Measurements from ENCODE around the gene CXCL17.

The CXCL17 gene

GRCh38 chr19:42421591-42422031, 21.1 kb downstream of the CXCL17 start:
- DNase-seq (ENCODE audit: low read depth in 2 of 2): peak in 1 of 2 donors; percentile 39
- no peak overlapping the region for H3K4me3 ChIP-seq (replicated peaks in 1 of 2; ENCODE audit: low read depth in 2 of 2, low read length in 2 of 2)
- TF ChIP-seq CTCF (IDR thresholded peaks at IDR 0.05; ENCODE audit: low read depth, low read length): no peak

- H3K4me3 ChIP-seq (replicated peaks in 1 of 2; ENCODE audit: low read depth in 2 of 2, low read length in 2 of 2): no peak overlapping the region
- TF ChIP-seq CTCF (IDR thresholded peaks at IDR 0.05; ENCODE audit: low read depth, low read length): no peak
Measured at GRCh38 chr19:42421101-42421500, 21.6 kb downstream of the CXCL17 start.

GRCh38 chr19:42420055-42420544, 22.6 kb downstream of the CXCL17 start:
- TF ChIP-seq CTCF (IDR thresholded peaks at IDR 0.05; ENCODE audit: low read depth, low read length): peak; percentile 75
- no peak overlapping the region for H3K4me3 ChIP-seq (replicated peaks in 1 of 2; ENCODE audit: low read depth in 2 of 2, low read length in 2 of 2)
- peak; percentile 52 to 63 for DNase-seq (ENCODE audit: low read depth in 2 of 2)

More at GRCh38 chr19:42421101-42421500, 21.6 kb downstream of the CXCL17 start:
- no peak for DNase-seq (ENCODE audit: low read depth in 2 of 2)

GRCh38 chr19:42419309-42419708, 23.4 kb downstream of the CXCL17 start:
- H3K4me3 ChIP-seq (replicated peaks in 1 of 2; ENCODE audit: low read depth in 2 of 2, low read length in 2 of 2): no peak overlapping the region
- TF ChIP-seq CTCF (IDR thresholded peaks at IDR 0.05; ENCODE audit: low read depth, low read length): no peak
- no peak for DNase-seq (ENCODE audit: low read depth in 2 of 2)

- TF ChIP-seq CTCF (IDR thresholded peaks at IDR 0.05; ENCODE audit: low read depth, low read length): no peak
- no peak overlapping the region for H3K4me3 ChIP-seq (replicated peaks in 1 of 2; ENCODE audit: low read depth in 2 of 2, low read length in 2 of 2)
- DNase-seq (ENCODE audit: low read depth in 2 of 2): no peak
Measured at GRCh38 chr19:42412661-42413076, 30.1 kb downstream of the CXCL17 start.

- H3K4me3 ChIP-seq (replicated peaks in 1 of 2; ENCODE audit: low read depth in 2 of 2, low read length in 2 of 2): no peak overlapping the region
- no peak for DNase-seq (ENCODE audit: low read depth in 2 of 2)
- no peak for TF ChIP-seq CTCF (IDR thresholded peaks at IDR 0.05; ENCODE audit: low read depth, low read length)
Measured at GRCh38 chr19:42412227-42412626, 30.5 kb downstream of the CXCL17 start.

- no peak overlapping the region for H3K4me3 ChIP-seq (replicated peaks in 1 of 2; ENCODE audit: low read depth in 2 of 2, low read length in 2 of 2)
- DNase-seq (ENCODE audit: low read depth in 2 of 2): no peak
- no peak for TF ChIP-seq CTCF (IDR thresholded peaks at IDR 0.05; ENCODE audit: low read depth, low read length)
Measured at GRCh38 chr19:42411581-42412178, 31.1 kb downstream of the CXCL17 start.
